Kidney epithelial cell (primary cell): ENCODE results near the gene ITGAE. TPM values are rescaled to one million over a fixed set of nuclear protein-coding genes. Genes with fewer than 3 reads are reported as not detected.

ENCODE experiments used
- DNase-seq: peaks from one replicate; pipeline ENCODE4 v3.0.0-alpha.2; 2010; ENCODE audit warnings: low read depth
- H3K27me3 ChIP-seq: 2 replicates; pipeline ENCODE4 v1.6.0; 2011; ENCODE audit warnings: low read length; ENCODE audit not compliant: control insufficient read depth, insufficient read depth
- H3K36me3 ChIP-seq: 2 replicates; pipeline ENCODE4 v1.5.1; 2011; ENCODE audit warnings: low read length; ENCODE audit not compliant: control insufficient read depth, insufficient read depth
- H3K4me3 ChIP-seq: 2 replicates; pipeline ENCODE4 v1.5.1; 2011; ENCODE audit warnings: low read depth, mild to moderate bottlenecking, control low read depth, low read length
- CTCF ChIP-seq: IDR thresholded peaks from 2 replicates; pipeline ENCODE4 v1.5.1; 2011; ENCODE audit warnings: mild to moderate bottlenecking, moderate library complexity, low read length, control low read depth, inconsistent platforms; ENCODE audit not compliant: insufficient read depth, poor library complexity, severe bottlenecking
- total RNA-seq: library from RNA; depleted of rRNA; stranded (reverse); fragments of >200 nt; gene quantifications from 2 replicates; pipeline ENCODE4 v1.2.3, GENCODE V29; 2015

Gene ITGAE
- total RNA-seq, 1 donor from 2014 or later: 29.7 TPM

DNA sequence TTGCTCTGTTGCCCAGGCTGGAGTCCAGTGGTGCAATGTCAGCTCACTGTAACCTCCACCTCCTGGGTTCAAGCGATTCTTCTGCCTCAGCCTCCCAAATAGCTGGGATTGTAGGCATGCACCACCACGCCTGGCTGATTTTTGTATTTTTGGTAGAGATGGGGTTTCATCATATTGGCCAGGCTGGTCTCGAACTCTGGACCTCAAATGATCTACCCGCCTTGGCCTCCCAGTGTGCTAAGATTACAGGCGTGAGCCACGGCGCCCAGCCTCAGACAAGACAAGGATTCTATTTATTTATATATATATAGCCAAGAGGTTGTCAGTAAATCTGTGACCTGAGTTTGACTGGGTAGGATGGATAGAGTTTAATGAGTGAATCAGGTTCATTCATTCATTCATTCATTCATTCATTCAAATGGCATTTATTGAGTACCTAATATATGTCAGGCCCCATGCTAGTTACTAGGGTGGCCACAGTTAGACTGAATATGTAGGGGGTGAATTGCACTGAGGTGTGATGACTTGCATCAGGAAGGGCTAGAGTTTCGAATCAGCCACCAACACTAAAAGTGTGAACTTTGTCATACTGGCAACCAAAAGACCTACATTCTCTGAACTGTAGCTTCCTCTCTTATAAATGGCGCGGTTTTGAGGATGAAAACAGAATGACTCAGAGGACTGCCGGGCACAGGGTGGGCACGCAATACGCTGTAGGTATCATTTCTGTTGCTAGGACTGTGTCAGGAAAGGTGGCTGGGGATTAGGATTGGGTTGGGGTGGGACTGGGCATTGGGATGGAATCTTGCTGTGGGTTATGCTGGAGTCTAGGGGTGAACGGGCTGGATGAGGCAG lies 37.8 kb downstream of the ITGAE start:
- TF ChIP-seq CTCF: no peak
- no peak for DNase-seq

DNA sequence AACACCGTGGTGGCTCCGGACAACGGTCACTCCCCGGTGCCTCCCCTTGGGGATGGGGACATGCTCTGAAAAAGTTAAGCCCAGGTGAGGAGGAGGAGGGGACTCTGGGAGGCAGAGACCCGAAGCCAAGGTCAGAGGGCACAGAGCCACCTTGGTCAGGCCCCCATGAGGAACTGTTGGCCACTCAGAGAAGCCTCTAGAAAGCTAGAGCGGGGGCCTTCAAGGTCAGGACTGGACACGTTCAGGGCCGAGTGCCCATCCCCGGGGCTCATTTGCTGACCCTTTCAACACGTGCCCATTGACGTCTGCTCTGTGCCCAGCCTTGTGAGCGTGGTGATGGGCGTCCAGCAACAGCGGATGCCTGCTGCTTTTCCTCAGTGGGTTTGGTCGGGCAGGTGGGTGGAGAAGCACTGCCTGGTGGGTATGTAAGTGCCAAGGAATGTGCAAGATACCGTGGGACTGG lies 39.0 kb downstream of the ITGAE start:
- TF ChIP-seq CTCF: no peak
- no peak for DNase-seq
- H3K27me3 ChIP-seq: no peaks in the 10 kb centered on the region
- no peaks in the 10 kb centered on the region for H3K36me3 ChIP-seq
- no peak overlapping the region for H3K4me3 ChIP-seq

More for the DNA sequence above, 37.8 kb downstream of the ITGAE start:
- no peaks in the 10 kb centered on the region for H3K36me3 ChIP-seq
- H3K27me3 ChIP-seq: no peaks in the 10 kb centered on the region
- no peak overlapping the region for H3K4me3 ChIP-seq

DNA sequence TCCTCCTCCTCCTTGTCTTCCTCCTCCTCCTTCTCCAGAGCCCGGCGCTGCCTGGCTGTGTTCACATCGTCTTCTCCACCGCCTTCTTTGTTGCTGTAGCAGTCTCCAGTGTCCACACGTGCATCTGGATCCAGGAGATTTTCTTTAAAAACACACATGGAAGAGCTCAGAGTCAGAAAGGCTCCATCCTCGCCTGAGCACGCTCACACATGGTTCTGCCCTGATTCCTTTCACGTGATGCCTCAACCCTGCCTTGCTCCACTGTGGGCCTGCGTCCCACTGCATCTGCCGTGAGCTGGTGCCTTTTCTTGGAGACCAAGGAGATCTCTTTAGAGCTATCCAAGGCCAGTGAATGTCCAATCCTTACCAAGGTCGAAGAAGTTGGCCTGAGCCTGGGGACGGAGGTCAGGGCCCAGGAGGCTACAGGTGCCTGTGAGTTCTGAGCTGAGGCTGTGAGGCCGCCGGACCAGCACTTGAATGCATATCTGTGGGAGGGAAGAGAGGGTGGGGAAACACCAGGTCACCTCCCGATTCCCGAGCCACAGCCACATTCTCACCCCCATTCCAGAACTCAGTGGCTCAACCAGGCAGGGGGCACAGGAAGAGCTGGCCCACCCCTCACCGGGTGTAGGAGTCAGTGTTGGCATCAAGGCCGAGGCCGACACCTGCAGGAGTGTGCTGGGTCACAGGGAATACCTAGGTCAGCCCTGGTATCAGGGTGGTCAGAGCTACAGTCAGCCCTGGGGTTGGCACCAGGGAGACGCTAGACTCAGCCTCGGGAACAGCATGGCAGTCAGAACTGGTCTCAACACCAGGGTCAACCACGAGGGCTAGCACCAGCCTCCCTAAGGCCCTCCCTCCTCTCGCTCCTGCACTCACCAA lies 39.7 kb downstream of the ITGAE start:
- TF ChIP-seq CTCF: no peak
- DNase-seq: no peak

DNA sequence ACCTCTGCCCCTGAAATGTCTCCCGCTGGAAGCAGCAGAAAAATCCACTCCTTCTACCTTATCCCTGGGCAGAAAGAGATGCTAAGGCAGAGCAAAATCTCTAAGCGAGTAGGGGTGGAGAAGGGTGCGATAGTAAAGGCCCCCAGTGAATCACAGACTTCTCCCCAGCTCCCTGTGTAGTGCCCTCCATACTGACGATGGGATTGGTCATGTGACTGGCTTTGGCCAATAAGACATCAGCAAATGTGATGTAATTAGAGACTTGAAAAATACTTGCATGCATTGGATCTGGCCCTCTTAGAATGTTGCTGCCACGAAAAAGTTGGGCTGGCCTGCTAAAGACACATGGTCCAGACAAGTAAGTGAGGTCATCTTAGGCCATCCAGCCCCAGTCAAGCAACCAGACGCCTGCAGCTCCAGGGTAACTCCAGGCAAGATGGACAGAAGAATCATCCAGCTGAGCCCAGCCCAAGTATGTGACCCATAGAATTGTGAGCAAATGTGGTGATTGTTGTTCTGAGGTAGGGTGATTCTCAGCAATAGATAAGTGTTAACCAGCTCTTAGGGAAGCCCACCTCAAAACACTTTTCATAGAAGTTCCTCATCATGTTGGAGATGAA lies 41.3 kb downstream of the ITGAE start:
- no peaks in the 10 kb centered on the region for H3K36me3 ChIP-seq
- DNase-seq: no peak
- no peak overlapping the region for H3K4me3 ChIP-seq
- TF ChIP-seq CTCF: no peak
- no peaks in the 10 kb centered on the region for H3K27me3 ChIP-seq

More for the DNA sequence above, 39.7 kb downstream of the ITGAE start:
- no peaks in the 10 kb centered on the region for H3K27me3 ChIP-seq
- H3K4me3 ChIP-seq: no peak overlapping the region
- H3K36me3 ChIP-seq: no peaks in the 10 kb centered on the region

GRCh38 chr17:3755335-3756030 lies 45.5 kb downstream of the ITGAE start:
- no peak for DNase-seq
- H3K4me3 ChIP-seq: peak overlapping the region; percentile 29

More at GRCh38 chr17:3755335-3756030, 45.5 kb downstream of the ITGAE start:
- Histone ChIP-seq H3K27me3 (no peaks in the 10 kb centered on the region), H3K36me3 (no peaks in the 10 kb centered on the region)
- no peak for TF ChIP-seq CTCF
